Keratinocyte (primary cell): ENCODE results near the gene ING5. TPM values are rescaled to one million over a fixed set of nuclear protein-coding genes. Genes with fewer than 3 reads are reported as not detected.

Experiments used
- DNase-seq: peaks from one replicate; pipeline ENCODE4 v3.0.0-alpha.2; 2011; ENCODE audit warnings: low read depth, missing footprints, low spot score
- FAIRE-seq: peaks from 2 replicates; lab custom pipeline; 2011; peaks lifted over from hg19 to GRCh38; lab: Jason Lieb, UNC
- H2AFZ ChIP-seq: 2 replicates; pipeline ENCODE4 v1.6.0; 2012; ENCODE audit warnings: low read length, control low read depth, inconsistent platforms; ENCODE audit not compliant: control insufficient read depth
- H3K27ac ChIP-seq: 2 replicates; pipeline ENCODE4 v1.5.1; 2011; ENCODE audit warnings: low read length; ENCODE audit not compliant: control insufficient read depth, insufficient read depth
- H3K27me3 ChIP-seq: 3 replicates; pipeline ENCODE4 v1.6.0; 2011; ENCODE audit warnings: low read length; ENCODE audit not compliant: control insufficient read depth, insufficient read depth; ENCODE audit errors: extremely low read depth
- H3K36me3 ChIP-seq, 2 experiments: 2 replicates in 1 of 2; 3 replicates in 1 of 2; pipeline ENCODE4 v1.5.1; 2011; ENCODE audit warnings: low read length in 2 of 2, mild to moderate bottlenecking in 1 of 2; ENCODE audit not compliant: control insufficient read depth in 2 of 2, insufficient read depth in 2 of 2; ENCODE audit errors: extremely low read depth in 1 of 2
- H3K4me1 ChIP-seq: 3 replicates; pipeline ENCODE4 v1.5.1; 2011; ENCODE audit warnings: low read length; ENCODE audit not compliant: control insufficient read depth, insufficient read depth; ENCODE audit errors: extremely low read depth
- H3K4me2 ChIP-seq: 3 replicates; pipeline ENCODE4 v1.6.0; 2011; ENCODE audit warnings: low read depth, low read length; ENCODE audit not compliant: control insufficient read depth, insufficient read depth; ENCODE audit errors: extremely low read depth
- H3K4me3 ChIP-seq, 3 experiments: fragments of 200-600 bp in 1 of 3; sonication (generic) in 1 of 3; 2 replicates in 2 of 3; 3 replicates in 1 of 3; pipeline ENCODE4 v1.5.1; 2011 to 2016; ENCODE audit warnings: low read length in 3 of 3, mild to moderate bottlenecking in 3 of 3, control low read depth in 2 of 3, inconsistent platforms in 1 of 3, low read depth in 1 of 3, mixed read lengths in 1 of 3, mixed run types in 1 of 3, moderate library complexity in 1 of 3; ENCODE audit not compliant: control insufficient read depth in 2 of 3, insufficient read depth in 2 of 3; ENCODE audit errors: extremely low read depth in 1 of 3
- H3K79me2 ChIP-seq: 2 replicates; pipeline ENCODE4 v1.6.0; 2012; ENCODE audit warnings: low read length; ENCODE audit not compliant: control insufficient read depth, insufficient read depth
- H3K9ac ChIP-seq: 3 replicates; pipeline ENCODE4 v1.6.0; 2011; ENCODE audit warnings: low read length; ENCODE audit not compliant: control insufficient read depth, insufficient read depth; ENCODE audit errors: extremely low read depth
- H3K9me1 ChIP-seq: 3 replicates; pipeline ENCODE4 v1.6.0; 2011; ENCODE audit warnings: low read length; ENCODE audit not compliant: control insufficient read depth, insufficient read depth; ENCODE audit errors: extremely low read depth
- H3K9me3 ChIP-seq: 2 replicates; pipeline ENCODE4 v1.5.1; 2012; ENCODE audit warnings: low read depth, low read length; ENCODE audit not compliant: control insufficient read depth
- H4K20me1 ChIP-seq: 3 replicates; pipeline ENCODE4 v1.6.0; 2011; ENCODE audit warnings: low read length; ENCODE audit not compliant: control insufficient read depth, insufficient read depth; ENCODE audit errors: extremely low read depth
- EZH2 ChIP-seq: IDR thresholded peaks from one replicate; pipeline ENCODE4 v1.6.1; 2012; ENCODE audit warnings: inconsistent platforms, mild to moderate bottlenecking, low read length, moderate library complexity
- dilution Hi-C: fragments of 300-500 bp; cut with MboI; formaldehyde crosslinking; loops from one replicate; pipeline ENCODE4 v1.7.0; 2020; ENCODE audit warnings: low sequenced_read_pairs; ENCODE audit not compliant: extremely low pct_ligation_motif_present
- polyA plus RNA-seq, 5 experiments: library from polyadenylated mRNA; depleted of rRNA in 3 of 5; stranded (reverse) in 3 of 5; stranded (forward) in 1 of 5; unstranded in 1 of 5; fragments of >200 nt; gene quantifications; 1 replicate in 1 of 5; 2 replicates in 3 of 5; 3 replicates in 1 of 5; pipeline versions ENCODE4 v1.2.1 to v1.2.3, GENCODE V29; 2011 to 2012; ENCODE audit warnings: missing spikeins in 2 of 5, low read depth in 1 of 5, low replicate concordance in 1 of 5
- TF ChIP-seq, protein P1 (sequence below), 3 experiments: IDR thresholded peaks in 1 of 3; conservative IDR thresholded peaks in 1 of 3; optimal IDR thresholded peaks in 1 of 3; 2 replicates in 2 of 3; 3 replicates in 1 of 3; pipeline versions ENCODE3 to v1.5.1; 2011; ENCODE audit warnings: low read length in 3 of 3, mild to moderate bottlenecking in 3 of 3, moderate library complexity in 2 of 3, control low read depth in 1 of 3, inconsistent platforms in 1 of 3; ENCODE audit not compliant: insufficient read depth in 2 of 3; ENCODE audit errors: extremely low read depth in 1 of 3

ING5 gene
- polyA plus RNA-seq, 1 donor (not counting 4 experiments of a cell fraction or from before 2014, with no cell fraction given): 19.1 TPM

DNA sequence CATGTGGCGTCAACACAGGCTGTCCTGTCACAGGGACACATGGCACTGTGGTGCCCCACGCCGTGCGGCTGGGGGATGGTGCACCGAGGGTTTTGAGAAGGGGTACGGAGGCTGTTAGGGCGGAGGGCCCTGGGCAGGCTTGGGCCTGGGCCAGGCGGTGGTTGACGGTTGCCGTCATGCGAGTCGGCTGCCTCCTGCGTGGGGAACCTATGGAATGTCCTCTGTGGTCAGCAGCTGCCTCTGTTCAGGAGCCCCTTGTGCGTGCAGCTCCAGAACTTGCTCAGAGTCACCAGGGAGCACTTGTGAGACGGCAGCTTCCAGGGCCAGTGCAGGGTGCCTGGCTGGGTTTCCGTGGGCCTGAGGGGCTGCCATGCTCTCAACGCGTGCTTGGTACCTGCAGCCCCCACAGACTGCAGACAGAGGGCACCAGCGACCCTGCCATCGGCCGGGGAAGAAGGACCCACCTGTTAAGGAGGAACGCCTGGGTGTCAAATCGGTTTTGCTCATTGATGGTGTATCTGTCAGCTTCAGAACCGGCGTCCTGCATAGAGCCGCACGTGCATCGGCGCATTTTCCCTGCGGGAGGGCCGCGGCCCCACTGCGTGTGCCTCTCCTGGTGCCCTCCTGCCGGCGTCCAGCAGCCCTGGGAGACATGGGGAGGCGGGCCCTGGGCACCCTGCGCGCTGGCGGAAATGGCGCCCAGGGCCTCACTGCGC is 22.6 kb downstream of the ING5 start:
- H2AFZ ChIP-seq: no peak overlapping the region
- H3K9ac ChIP-seq: no peak overlapping the region
- FAIRE-seq (no peak), DNase-seq (no peak)
- no peaks in the 10 kb centered on the region for H3K9me3 ChIP-seq
- dilution Hi-C loops: no loop called here
- no peaks in the 10 kb centered on the region for H4K20me1 ChIP-seq
- no peak overlapping the region for H3K27ac ChIP-seq
- H3K4me3 ChIP-seq: no peak overlapping the region
- no peaks in the 10 kb centered on the region for H3K79me2 ChIP-seq
- no peaks in the 10 kb centered on the region for H3K27me3 ChIP-seq
- peaks cover 8 to 16% of the 10 kb centered on the region in 2 experiments for H3K36me3 ChIP-seq
- no peak overlapping the region for H3K4me2 ChIP-seq
- H3K9me1 ChIP-seq: no peaks in the 10 kb centered on the region
- TF ChIP-seq, protein P1, sequence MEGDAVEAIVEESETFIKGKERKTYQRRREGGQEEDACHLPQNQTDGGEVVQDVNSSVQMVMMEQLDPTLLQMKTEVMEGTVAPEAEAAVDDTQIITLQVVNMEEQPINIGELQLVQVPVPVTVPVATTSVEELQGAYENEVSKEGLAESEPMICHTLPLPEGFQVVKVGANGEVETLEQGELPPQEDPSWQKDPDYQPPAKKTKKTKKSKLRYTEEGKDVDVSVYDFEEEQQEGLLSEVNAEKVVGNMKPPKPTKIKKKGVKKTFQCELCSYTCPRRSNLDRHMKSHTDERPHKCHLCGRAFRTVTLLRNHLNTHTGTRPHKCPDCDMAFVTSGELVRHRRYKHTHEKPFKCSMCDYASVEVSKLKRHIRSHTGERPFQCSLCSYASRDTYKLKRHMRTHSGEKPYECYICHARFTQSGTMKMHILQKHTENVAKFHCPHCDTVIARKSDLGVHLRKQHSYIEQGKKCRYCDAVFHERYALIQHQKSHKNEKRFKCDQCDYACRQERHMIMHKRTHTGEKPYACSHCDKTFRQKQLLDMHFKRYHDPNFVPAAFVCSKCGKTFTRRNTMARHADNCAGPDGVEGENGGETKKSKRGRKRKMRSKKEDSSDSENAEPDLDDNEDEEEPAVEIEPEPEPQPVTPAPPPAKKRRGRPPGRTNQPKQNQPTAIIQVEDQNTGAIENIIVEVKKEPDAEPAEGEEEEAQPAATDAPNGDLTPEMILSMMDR (optimal IDR thresholded peaks at IDR 0.05 in 1 of 3, IDR thresholded peaks at IDR 0.05 in 1 of 3, conservative IDR thresholded peaks at IDR 0.05 in 1 of 3; ENCODE audit: extremely low read depth in 1 of 3, insufficient read depth in 2 of 3, low read length in 3 of 3): peak; percentile 14 to 53 (median 32)
- TF ChIP-seq EZH2: no peak
- no peaks in the 10 kb centered on the region for H3K4me1 ChIP-seq

DNA sequence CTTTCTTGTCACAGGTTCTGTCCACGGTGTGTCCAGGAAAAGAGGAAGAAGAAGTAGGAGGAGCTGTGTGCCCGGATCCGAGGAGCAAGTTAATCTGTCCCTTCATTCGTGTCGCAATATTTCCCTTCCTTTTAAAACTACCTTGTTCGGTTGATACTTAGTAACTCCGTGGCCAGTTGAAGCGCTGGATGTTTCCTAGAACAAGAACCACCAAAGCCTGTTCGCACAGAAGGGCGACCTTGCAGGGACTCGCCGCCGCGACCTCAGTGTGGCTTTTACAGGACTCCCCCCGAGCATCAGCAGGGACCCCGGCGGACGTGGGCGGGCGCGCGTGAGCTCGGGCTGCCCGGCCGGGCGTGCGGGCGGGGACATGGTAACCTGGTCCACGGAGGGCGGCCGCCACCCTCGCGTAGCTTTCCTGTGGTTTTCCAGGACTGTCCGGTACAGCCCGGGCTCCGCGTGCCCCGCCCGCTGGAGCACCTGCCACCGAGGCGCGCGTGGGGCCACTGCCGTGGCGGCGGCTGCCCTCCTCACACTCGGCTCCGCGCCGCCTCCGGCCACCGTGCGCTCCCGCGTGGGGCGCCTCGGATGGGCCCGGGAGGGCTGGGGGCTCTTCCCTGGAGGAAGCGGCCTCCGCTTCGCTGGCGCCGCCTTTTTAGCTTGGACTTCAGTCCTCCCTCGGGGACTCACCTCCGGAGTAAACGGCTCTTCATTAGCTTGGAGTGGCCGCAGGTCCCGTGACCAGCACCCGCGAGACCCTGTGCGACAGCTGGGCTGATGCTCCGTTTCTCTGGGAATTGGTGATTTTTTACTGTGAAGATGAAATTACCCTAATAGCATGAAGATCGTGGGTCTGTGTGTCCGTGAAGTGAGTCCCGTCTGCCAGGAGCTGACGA is 23.4 kb downstream of the ING5 start:
- H3K4me1 ChIP-seq: no peaks in the 10 kb centered on the region
- H2AFZ ChIP-seq: no peak overlapping the region
- no peaks in the 10 kb centered on the region for H3K9me3 ChIP-seq
- FAIRE-seq (no peak), DNase-seq (no peak)
- H3K4me3 ChIP-seq: no peak overlapping the region
- H3K9ac ChIP-seq: no peak overlapping the region
- dilution Hi-C loops: no loop called here
- H3K27me3 ChIP-seq: no peaks in the 10 kb centered on the region
- H3K4me2 ChIP-seq: no peak overlapping the region
- H3K79me2 ChIP-seq: no peaks in the 10 kb centered on the region
- H3K36me3 ChIP-seq: peaks cover 8 to 16% of the 10 kb centered on the region in 2 experiments
- H3K9me1 ChIP-seq: no peaks in the 10 kb centered on the region
- H4K20me1 ChIP-seq: no peaks in the 10 kb centered on the region
- TF ChIP-seq, protein P1 (optimal IDR thresholded peaks at IDR 0.05 in 1 of 3, IDR thresholded peaks at IDR 0.05 in 1 of 3, conservative IDR thresholded peaks at IDR 0.05 in 1 of 3; ENCODE audit: extremely low read depth in 1 of 3, insufficient read depth in 2 of 3, low read length in 3 of 3): no peak
- no peak for TF ChIP-seq EZH2
- H3K27ac ChIP-seq: no peak overlapping the region
